WTC11 (cell line): ENCODE results near the gene PHACTR3.

ENCODE experiments used
- FOXJ3 ChIP-seq: sonication (generic); formaldehyde crosslinking; IDR thresholded peaks from 2 replicates; pipeline ENCODE4 v1.9.0; 2021; ENCODE audit warnings: missing genetic modification reagents, mild to moderate bottlenecking, borderline replicate concordance
- SMAD4 ChIP-seq: sonication (generic); formaldehyde crosslinking; IDR thresholded peaks from 2 replicates; pipeline ENCODE4 v1.8.0; 2022; ENCODE audit warnings: mild to moderate bottlenecking, missing genetic modification reagents
- TEAD1 ChIP-seq: sonication (generic); formaldehyde crosslinking; IDR thresholded peaks from 2 replicates; pipeline ENCODE4 v1.8.0; 2022; ENCODE audit warnings: mild to moderate bottlenecking, missing genetic modification reagents
- ZNF416 ChIP-seq: fragments of 250-450 bp; sonication (Bioruptor Pico); IDR thresholded peaks from 2 replicates; pipeline ENCODE4 v1.9.0; 2021; ENCODE audit warnings: mild to moderate bottlenecking, inconsistent platforms
- TF ChIP-seq, protein P1 (sequence below): sonication (generic); formaldehyde crosslinking; IDR thresholded peaks from 2 replicates; pipeline ENCODE4 v1.8.1; 2023; ENCODE audit warnings: mild to moderate bottlenecking, moderate library complexity, missing genetic modification reagents
- TF ChIP-seq, protein P2 (sequence below): fragments of 200-600 bp; IDR thresholded peaks from 2 replicates; pipeline ENCODE4 v1.8.0; 2022; ENCODE audit warnings: antibody characterized with exemption

DNA sequence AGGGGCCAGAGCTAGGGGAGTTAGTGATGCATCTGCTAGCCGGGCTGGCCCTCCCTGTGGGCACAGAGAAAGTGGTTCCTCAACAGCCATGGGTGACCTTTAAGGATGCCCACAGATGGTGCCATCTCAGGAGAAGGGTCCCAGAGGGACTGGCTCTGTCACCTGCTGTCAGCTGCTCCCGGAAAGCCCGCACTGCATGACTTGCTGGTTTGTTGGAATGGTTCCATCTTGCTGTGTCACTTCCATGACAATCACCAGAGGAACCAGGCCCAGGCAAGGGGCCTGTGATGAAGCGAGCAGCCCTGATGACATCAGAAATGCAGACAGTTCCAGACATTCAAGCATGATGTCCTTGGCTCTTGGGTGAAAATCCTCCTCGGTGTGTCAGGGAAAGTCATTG lies 125.2 kb downstream of the PHACTR3 start:
- TF ChIP-seq ZNF416 (CRISPR knock-in tag) (no peak), TEAD1 (CRISPR knock-in tag) (no peak), FOXJ3 (CRISPR knock-in tag) (no peak), SMAD4 (CRISPR knock-in tag) (no peak)
- TF ChIP-seq, protein P1, sequence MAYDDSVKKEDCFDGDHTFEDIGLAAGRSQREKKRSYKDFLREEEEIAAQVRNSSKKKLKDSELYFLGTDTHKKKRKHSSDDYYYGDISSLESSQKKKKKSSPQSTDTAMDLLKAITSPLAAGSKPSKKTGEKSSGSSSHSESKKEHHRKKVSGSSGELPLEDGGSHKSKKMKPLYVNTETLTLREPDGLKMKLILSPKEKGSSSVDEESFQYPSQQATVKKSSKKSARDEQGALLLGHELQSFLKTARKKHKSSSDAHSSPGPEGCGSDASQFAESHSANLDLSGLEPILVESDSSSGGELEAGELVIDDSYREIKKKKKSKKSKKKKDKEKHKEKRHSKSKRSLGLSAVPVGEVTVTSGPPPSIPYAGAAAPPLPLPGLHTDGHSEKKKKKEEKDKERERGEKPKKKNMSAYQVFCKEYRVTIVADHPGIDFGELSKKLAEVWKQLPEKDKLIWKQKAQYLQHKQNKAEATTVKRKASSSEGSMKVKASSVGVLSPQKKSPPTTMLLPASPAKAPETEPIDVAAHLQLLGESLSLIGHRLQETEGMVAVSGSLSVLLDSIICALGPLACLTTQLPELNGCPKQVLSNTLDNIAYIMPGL (CRISPR knock-in tag): no peak
- TF ChIP-seq, protein P2, sequence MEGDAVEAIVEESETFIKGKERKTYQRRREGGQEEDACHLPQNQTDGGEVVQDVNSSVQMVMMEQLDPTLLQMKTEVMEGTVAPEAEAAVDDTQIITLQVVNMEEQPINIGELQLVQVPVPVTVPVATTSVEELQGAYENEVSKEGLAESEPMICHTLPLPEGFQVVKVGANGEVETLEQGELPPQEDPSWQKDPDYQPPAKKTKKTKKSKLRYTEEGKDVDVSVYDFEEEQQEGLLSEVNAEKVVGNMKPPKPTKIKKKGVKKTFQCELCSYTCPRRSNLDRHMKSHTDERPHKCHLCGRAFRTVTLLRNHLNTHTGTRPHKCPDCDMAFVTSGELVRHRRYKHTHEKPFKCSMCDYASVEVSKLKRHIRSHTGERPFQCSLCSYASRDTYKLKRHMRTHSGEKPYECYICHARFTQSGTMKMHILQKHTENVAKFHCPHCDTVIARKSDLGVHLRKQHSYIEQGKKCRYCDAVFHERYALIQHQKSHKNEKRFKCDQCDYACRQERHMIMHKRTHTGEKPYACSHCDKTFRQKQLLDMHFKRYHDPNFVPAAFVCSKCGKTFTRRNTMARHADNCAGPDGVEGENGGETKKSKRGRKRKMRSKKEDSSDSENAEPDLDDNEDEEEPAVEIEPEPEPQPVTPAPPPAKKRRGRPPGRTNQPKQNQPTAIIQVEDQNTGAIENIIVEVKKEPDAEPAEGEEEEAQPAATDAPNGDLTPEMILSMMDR: no peak
